HG02981 (cell line): ENCODE data around the gene RCAN3.
A peak's percentile ranks its signal among the peaks of the same experiment; 100 is the strongest.
"Not testable (repeated sequence)": the region's sequence is repeated elsewhere in the genome, so short reads cannot be mapped to it uniquely, and the experiment has no call there.

Experiments used
- ATAC-seq: cut with Tn5 transposase; IDR thresholded peaks from one replicate; pipeline ENCODE4 v1.9.1; 2021; ENCODE audit warnings: mild to moderate bottlenecking, moderate library complexity; ENCODE audit not compliant: unreplicated experiment

The RCAN3 gene

GRCh38 chr1:24484199-24484598 lies 18.4 kb upstream of the RCAN3 start:
- ATAC-seq: no peak

DNA sequence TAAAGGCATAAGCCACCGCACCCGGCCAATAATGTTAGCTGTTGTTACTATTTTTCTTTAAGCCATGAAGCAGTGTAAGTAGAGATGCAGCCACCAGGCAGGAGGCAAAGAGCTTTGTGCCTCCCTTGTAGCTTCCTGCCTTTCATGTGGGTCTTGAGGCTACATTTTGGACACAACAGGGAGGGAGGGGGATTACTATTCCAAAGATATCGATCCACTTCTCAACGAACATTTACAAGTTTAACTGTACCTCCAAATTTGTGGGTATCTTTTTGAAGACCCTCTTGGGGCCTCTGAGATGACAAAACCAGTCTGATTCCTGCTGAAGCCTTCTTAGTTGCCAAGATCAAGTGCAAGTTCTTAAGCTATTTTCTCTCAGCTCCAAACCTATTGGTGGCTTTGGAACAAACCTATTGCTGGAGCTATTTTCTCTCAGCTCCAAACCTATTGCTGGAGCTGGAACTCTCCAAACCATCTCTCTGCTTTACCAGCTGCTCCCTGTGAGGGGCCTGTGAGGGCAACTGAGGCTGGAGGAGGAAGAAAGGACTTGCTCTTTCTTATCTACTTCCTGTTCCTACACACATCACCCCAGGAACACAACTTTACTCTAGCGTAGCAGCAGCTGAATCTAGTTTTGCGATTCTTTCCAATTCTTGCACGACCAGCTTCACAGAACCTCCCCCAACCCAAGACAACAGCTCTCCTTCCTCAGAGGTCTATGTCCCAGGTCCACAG lies 16.1 kb upstream of the RCAN3 start:
- ATAC-seq: no peak

- no peak for ATAC-seq
These were observed 15.2 kb upstream of the RCAN3 start for GRCh38 chr1:24487455-24487854.

DNA sequence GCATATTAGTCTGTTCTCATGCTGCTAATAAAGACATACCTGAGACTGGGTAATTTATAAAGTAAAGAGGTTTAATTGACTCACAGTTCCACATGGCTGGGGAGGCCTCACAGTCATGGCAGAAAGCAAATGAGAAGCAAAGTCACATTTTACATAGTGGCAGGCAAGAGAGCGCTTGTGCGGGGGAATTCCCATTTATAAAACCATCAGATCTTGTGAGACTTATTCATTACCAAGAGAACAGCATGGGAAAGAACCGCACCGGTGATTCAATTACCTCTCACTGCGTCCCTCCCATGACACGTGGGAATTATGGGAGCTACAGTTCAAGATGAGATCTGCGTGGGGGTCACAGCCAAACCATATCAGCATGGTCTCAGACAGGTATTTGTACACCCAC lies 14.5 kb upstream of the RCAN3 start:
- not testable (repeated sequence) for ATAC-seq

GRCh38 chr1:24489674-24490073 lies 13.0 kb upstream of the RCAN3 start:
- no peak for ATAC-seq

- no peak for ATAC-seq
These were observed 12.4 kb upstream of the RCAN3 start for GRCh38 chr1:24490101-24490781.

DNA sequence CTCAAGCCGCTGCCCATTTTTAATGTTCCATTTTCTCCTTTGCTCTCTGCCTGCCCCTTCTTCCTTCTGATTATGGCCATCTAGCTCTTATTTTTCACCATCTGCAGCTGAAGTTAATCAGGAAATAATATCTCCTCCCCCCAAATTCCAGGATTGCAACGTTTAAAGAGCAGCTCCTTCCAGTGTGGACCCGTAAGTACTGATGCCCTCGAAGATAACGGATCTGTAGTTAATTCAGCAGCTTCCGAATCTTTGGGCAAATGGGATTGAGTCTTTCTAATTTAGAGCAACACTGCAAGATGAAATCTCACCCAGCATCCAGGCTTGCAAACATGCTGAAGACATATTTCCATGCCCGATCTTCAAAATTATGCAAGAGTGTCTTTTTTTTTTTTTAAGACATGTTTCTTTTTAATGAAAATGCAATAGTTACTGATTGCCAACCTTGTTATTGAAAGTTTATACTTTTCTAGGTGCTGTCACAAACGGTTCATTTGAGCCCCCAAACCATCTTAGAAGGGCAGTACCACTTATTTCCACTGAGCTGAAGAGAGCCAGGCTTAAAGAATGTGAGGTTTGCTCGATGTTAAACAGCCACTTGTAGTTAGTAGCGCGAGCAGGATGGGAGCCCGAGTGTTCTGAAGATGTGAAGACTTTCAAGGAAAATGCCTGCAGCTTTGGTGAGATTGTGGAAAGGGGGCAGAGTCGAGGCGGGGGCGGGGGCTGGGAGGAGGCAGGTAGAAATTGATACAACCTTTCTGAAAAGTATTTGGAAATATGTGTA lies 10.9 kb upstream of the RCAN3 start:
- ATAC-seq: no peak

DNA sequence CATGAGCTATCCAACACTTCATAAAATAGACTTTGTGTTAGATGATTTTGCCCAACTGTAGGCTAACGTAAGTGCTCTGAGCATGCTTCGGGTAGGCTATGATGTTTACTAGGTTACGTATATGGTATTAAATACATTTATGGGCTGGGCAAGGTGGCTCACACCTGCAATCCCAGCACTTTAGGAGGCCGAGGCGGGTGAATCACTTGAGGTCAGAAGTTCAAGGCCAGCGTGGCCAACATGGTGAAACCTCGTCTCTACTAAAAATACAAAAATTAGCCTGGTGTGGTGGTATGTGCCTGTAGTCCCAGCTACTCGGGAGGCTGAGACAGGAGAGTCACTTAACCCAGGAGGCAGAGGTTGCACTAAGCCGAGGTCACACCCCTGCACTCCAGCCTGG lies 9.7 kb upstream of the RCAN3 start:
- ATAC-seq: not testable (repeated sequence)

DNA sequence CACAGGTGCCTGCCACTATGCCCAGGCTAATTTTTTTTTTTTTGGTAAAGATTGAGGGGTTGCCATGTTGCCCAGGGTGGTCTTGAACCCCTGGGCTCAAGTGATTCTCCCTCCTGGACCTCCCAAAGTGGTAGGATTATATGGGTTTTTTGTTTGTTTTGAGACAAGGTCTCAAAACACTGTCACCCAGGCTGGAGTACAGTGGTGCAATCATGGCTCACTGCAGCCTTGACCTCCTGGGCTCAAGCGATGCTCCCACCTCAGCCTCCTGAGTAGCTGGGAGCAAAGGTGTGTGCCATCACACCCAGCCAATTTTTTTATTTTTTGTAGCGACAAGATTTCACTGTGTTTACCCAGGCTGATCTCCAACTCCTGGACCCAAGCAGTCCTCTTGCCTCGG lies 8.9 kb upstream of the RCAN3 start:
- no peak for ATAC-seq

DNA sequence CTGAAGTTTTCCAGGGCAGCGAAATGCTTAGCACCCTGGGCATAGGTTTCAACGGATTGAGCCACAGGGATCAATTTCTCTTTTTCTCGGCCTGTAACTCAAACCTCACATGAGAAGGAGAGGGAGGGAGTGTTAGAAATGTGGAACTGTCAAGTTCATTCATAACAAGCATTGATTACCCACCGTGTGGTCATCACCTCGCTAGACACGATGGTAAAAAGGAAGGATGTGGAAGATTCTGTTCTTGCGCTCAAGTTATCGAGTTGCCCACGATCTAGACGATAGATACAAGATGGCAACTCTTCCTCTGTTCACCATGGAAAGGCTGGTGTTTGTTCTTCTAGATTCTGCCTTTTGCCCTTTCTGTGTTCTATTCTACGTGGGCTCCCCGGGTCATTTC lies 4.0 kb upstream of the RCAN3 start:
- no peak for ATAC-seq

GRCh38 chr1:24500448-24501048 lies 2.1 kb upstream of the RCAN3 start:
- ATAC-seq: no peak

DNA sequence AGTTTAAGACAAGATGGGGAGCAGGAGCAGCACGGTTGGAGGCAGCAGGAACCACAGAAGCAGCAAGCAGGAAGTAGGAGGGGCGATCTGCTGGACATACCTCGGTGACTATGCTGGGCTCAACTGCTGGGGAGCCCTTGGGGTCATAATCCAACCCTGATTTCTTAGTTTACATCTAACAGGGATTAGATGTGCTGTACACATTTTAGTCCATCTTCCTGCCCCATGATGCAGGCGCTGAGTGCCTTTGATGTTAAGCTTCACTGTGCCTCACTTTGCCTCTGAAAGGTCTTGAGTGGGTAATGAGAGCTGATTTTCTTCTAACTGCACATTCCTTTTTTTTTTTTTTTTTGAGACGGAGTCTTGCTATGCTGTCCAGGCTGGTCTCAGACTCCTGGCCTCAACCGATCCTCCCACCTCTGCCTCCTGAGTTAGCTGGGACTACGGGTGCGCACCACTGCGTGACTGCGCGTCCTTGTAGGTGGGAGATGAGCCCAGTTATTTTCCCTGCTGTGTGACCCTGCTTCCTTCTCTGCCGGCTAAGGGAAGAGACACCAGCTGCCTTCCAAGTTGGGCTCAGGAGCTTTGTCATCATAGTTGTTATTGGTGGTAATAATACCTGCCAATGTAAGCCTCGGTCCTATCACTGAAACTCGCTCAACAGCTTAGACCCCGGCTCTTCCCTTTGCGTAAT lies 1.1 kb upstream of the RCAN3 start:
- no peak for ATAC-seq

- ATAC-seq: peak; percentile 26
These were observed 449 bp upstream of the RCAN3 start for GRCh38 chr1:24502065-24502708.

DNA sequence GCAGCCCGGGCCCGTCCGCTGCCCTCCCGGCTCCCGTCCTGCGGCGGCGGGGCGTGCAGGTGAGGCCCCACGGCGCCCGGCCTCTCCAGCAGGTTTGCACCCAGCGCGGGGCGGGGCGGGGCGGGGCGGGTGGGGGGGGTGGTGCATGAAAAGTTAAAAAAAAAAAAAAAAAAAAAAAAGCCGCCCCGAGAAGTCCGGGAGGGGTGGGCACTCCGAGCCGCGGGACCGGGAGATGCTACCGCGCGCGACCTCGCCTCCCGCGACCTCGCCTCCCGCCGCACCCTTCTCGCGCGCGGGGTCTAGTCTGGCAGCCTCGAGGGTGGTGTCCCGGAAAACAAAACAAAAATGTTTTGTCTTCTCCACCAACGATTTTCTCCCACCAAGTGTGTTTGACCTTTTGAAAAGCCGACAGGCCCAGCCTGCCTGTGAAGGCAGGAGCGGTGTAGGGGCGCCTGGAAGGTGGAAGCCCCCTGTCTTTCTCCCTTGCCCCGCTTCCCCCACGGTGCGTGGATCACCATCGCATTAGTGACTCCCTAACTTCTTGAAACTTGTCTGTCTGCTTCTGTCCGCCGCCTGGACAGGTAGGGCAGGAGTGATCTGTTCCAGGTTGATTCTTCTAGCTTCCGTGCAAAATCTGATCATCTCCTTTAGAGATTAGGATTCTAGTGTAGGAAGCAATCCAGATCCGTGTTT lies 569 bp downstream of the RCAN3 start:
- no peak for ATAC-seq

- ATAC-seq: no peak
These were observed 1.4 kb downstream of the RCAN3 start for GRCh38 chr1:24503870-24504523.

DNA sequence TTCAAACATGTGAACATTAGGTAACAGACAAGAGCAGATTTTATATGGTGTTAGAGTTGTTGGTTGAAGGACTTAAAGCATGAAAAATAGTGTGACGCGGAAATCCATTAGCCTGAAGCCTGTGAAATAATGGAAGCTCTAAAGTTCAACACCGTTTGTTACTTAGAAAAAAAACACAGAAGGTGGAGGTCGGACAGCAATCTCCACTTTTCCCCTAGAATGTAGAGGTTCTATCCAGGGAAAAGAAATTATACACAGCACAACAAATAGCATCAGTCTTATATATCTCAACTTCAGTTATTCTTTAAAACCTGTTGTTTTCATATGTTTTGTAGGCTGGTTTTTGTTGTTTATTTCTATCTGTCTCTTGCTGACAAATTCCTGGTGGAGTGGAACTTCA lies 1.9 kb downstream of the RCAN3 start:
- no peak for ATAC-seq

- ATAC-seq: no peak
These were observed 3.2 kb downstream of the RCAN3 start for GRCh38 chr1:24505816-24506215.

- ATAC-seq: no peak
These were observed 4.2 kb downstream of the RCAN3 start for GRCh38 chr1:24506691-24507381.

DNA sequence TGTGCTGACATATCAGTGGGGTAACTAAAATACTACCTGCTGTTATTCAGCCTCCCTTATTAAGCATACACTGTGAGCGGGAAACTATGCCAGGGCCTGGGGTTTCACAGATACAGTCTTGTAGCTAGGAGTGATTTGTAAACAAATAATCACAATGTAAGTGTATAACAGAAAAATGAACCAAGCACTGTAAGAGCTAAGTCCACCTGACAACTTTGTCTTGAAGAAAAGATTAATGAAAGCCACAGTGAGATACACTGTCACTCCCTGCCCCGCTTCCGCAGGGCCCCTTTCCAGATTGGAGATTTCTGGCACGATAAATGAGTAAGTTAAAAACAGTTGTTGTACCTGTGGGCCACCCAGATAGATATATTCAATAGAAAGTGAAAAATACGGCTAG lies 4.8 kb downstream of the RCAN3 start:
- no peak for ATAC-seq
